Brain microvascular endothelial cell (primary cell): Measurements from ENCODE around the gene ZFAND3.

ENCODE experiments used
- DNase-seq: peaks from one replicate; pipeline ENCODE4 v3.0.0-alpha.2; 2020
- H3K27ac ChIP-seq: fragments of 250-450 bp; sonication (Bioruptor Pico); 2 replicates; pipeline ENCODE4 v1.5.1; 2020; ENCODE audit warnings: mild to moderate bottlenecking, moderate library complexity
- H3K27me3 ChIP-seq: fragments of 250-450 bp; sonication (Bioruptor Pico); replicated peaks from 2 replicates; pipeline ENCODE4 v1.5.1; 2020; ENCODE audit warnings: mild to moderate bottlenecking
- H3K36me3 ChIP-seq: fragments of 250-450 bp; sonication (Bioruptor Pico); replicated peaks from 2 replicates; pipeline ENCODE4 v1.5.1; 2020; ENCODE audit warnings: mild to moderate bottlenecking
- H3K4me3 ChIP-seq: 2 replicates; pipeline ENCODE4 v1.5.1; 2011; ENCODE audit warnings: low read depth, mild to moderate bottlenecking, control low read depth, low read length, moderate library complexity
- CTCF ChIP-seq: IDR thresholded peaks from 2 replicates; pipeline ENCODE4 v1.5.1; 2011; ENCODE audit warnings: low read depth, mild to moderate bottlenecking, moderate library complexity, low read length, control low read depth, inconsistent platforms; ENCODE audit errors: missing control alignments
- in situ Hi-C: cut with HindIII; loops from 2 replicates; pipeline ENCODE4 v1.10.0; 2017; ENCODE audit warnings: low sequenced_read_pairs, low pct_ligation_motif_present

The ZFAND3 gene

GRCh38 chr6:37865504-37865903 is 46.0 kb downstream of the ZFAND3 start:
- no peak overlapping the region for H3K27ac ChIP-seq
- no peaks in the 10 kb centered on the region for H3K27me3 ChIP-seq
- no peak overlapping the region for H3K4me3 ChIP-seq
- H3K36me3 ChIP-seq, result no peaks in the 10 kb centered on the region
- no peak for DNase-seq
- in situ Hi-C loops, result no loop called here
- TF ChIP-seq CTCF, result no peak

GRCh38 chr6:37866590-37867507 is 47.3 kb downstream of the ZFAND3 start:
- Histone ChIP-seq H3K27me3 (no peaks in the 10 kb centered on the region), H3K36me3 (no peaks in the 10 kb centered on the region), H3K4me3 (no peak overlapping the region), H3K27ac (no peak overlapping the region)
- no peak for TF ChIP-seq CTCF
- in situ Hi-C loops, result no loop called here
- no peak for DNase-seq

- in situ Hi-C loops, result no loop called here
- no peak for TF ChIP-seq CTCF
- no peak overlapping the region for H3K4me3 ChIP-seq
- H3K27me3 ChIP-seq, result no peaks in the 10 kb centered on the region
- no peaks in the 10 kb centered on the region for H3K36me3 ChIP-seq
- peak overlapping the region; percentile 47 for H3K27ac ChIP-seq
- no peak for DNase-seq
Measured at GRCh38 chr6:37867756-37868446, 48.4 kb downstream of the ZFAND3 start.

- no peaks in the 10 kb centered on the region for H3K36me3 ChIP-seq
- peak overlapping the region; percentile 47 for H3K27ac ChIP-seq
- no peak overlapping the region for H3K4me3 ChIP-seq
- TF ChIP-seq CTCF, result no peak
- DNase-seq, result peak; percentile 41
- in situ Hi-C loops, result no loop called here
- H3K27me3 ChIP-seq, result no peaks in the 10 kb centered on the region
Measured at GRCh38 chr6:37868447-37868825, 48.9 kb downstream of the ZFAND3 start.

GRCh38 chr6:37871616-37872372 is 52.3 kb downstream of the ZFAND3 start:
- no peak overlapping the region for H3K4me3 ChIP-seq
- no peak for DNase-seq
- no peak for TF ChIP-seq CTCF
- no peaks in the 10 kb centered on the region for H3K27me3 ChIP-seq
- in situ Hi-C loops, result no loop called here
- H3K36me3 ChIP-seq, result no peaks in the 10 kb centered on the region
- no peak overlapping the region for H3K27ac ChIP-seq
